ENCODE measurements around the gene SYDE2.
"Not testable (repeated sequence)": the region's sequence is repeated elsewhere in the genome, so short reads cannot be mapped to it uniquely, and the experiment has no call there.

Gene SYDE2, protein sequence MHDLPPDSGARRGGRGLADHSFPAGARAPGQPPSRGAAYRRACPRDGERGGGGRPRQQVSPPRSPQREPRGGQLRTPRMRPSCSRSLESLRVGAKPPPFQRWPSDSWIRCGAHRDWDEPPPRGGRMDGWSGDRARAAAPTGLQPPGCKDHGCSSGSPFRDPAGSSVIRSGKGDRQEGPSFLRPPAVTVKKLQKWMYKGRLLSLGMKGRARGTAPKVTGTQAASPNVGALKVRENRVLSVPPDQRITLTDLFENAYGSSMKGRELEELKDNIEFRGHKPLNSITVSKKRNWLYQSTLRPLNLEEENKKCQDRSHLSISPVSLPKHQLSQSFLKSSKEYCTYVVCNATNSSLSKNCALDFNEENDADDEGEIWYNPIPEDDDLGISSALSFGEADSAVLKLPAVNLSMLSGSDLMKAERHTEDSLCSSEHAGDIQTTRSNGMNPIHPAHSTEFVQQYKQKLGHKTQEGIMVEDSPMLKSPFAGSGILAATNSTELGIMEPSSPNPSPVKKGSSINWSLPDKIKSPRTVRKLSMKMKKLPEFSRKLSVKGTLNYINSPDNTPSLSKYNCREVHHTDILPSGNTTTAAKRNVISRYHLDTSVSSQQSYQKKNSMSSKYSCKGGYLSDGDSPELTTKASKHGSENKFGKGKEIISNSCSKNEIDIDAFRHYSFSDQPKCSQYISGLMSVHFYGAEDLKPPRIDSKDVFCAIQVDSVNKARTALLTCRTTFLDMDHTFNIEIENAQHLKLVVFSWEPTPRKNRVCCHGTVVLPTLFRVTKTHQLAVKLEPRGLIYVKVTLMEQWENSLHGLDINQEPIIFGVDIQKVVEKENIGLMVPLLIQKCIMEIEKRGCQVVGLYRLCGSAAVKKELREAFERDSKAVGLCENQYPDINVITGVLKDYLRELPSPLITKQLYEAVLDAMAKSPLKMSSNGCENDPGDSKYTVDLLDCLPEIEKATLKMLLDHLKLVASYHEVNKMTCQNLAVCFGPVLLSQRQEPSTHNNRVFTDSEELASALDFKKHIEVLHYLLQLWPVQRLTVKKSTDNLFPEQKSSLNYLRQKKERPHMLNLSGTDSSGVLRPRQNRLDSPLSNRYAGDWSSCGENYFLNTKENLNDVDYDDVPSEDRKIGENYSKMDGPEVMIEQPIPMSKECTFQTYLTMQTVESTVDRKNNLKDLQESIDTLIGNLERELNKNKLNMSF

GRCh38 chr1:85200463-85201339 is at the start of gene SYDE2:
SYDE2 (minus strand) TSS chr1:85201016; CDS start chr1:85200996, 20 bp downstream.
- DNase-seq: peak; percentile 75

DNA sequence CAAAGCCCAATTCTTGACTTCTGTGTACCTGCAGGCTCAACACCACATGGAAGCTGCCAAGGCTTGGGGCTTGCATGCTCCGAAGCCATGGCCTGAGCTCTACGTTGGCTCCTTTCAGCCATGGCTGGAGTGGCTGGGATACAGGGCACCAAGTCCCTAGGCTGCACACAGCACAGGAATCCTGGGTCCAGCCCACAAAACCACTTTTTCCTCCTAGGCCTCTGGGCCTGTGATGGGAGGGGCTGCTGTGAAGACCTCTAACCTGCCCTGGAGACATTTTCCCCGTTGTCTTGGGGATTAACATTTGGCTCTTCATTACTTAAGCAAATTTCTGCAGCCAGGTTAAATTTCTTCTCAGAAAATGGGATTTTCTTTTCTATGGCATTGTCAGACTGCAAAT is 48.2 kb upstream of the SYDE2 start:
- not testable (repeated sequence) for DNase-seq

- no peak for DNase-seq
These were observed 45.1 kb upstream of the SYDE2 start for GRCh38 chr1:85245891-85246290.

- no peak for DNase-seq
These were observed 44.6 kb upstream of the SYDE2 start for GRCh38 chr1:85245456-85245855.

GRCh38 chr1:85244271-85245061 is 43.6 kb upstream of the SYDE2 start:
- peak; percentile 71 for DNase-seq

DNA sequence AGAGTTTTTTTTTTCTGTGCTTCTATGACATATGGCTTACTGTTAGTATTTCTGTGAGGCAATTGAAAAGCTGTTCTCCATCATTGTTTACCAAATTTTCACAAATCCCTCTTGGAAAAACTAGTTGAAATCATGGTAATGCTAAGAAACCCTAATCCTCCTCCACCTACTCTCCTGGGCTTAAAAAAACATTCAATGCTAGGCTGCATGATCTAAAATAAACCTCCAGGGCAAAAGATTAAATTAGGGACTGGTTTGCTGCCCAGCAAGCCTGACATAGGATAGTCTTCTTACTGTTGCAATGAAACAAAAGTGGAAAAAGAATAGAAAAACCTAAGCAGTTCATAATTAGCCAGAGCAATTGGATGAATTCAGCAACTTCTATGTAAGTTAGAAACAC is 42.6 kb upstream of the SYDE2 start:
- no peak for DNase-seq

- DNase-seq: no peak
These were observed 39.8 kb upstream of the SYDE2 start for GRCh38 chr1:85240643-85241042.

DNA sequence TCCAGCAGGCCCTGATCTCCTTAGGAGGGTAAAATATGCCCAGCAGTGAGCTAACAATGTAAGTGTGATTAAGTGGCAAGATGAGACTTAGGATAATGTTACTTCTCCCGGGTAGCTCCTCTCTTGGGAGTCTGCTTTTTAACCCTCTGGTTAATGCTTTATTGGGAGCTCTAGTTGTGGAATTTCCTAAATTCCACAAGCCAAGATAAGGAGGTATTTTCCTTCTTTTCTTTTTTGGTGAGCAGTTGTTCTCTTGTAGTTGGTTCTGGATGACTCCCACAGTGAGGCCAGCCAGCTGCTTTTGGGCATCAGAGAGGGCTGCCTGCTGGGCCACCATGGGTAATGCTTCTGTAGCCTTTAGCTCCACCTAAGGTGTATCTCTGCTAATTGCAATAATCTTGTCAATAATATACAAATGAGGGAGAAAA is 39.4 kb upstream of the SYDE2 start:
- no peak for DNase-seq

- no peak for DNase-seq
These were observed 36.8 kb upstream of the SYDE2 start for GRCh38 chr1:85237613-85238012.

GRCh38 chr1:85230305-85230977 is 29.6 kb upstream of the SYDE2 start:
- no peak for DNase-seq

GRCh38 chr1:85229574-85230097 is 28.8 kb upstream of the SYDE2 start:
- no peak for DNase-seq

DNA sequence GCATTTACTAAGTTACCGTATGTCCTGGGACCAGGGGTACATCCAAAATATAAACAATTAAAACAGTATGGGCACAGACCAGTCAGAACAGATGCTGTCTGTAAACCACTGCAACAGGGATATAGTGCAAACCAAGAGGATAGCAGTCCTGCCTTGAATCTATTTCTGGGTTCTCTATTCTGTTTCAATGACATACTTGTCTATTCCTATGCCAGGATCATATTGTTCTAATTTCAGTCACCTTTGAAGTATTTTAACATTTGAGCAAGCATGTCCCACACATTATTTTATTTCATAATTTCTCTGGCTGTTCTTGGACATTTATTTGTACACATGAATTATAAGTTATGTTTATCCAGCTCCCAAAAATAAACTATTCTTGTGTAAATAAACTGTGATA is 28.2 kb upstream of the SYDE2 start:
- DNase-seq: no peak

DNA sequence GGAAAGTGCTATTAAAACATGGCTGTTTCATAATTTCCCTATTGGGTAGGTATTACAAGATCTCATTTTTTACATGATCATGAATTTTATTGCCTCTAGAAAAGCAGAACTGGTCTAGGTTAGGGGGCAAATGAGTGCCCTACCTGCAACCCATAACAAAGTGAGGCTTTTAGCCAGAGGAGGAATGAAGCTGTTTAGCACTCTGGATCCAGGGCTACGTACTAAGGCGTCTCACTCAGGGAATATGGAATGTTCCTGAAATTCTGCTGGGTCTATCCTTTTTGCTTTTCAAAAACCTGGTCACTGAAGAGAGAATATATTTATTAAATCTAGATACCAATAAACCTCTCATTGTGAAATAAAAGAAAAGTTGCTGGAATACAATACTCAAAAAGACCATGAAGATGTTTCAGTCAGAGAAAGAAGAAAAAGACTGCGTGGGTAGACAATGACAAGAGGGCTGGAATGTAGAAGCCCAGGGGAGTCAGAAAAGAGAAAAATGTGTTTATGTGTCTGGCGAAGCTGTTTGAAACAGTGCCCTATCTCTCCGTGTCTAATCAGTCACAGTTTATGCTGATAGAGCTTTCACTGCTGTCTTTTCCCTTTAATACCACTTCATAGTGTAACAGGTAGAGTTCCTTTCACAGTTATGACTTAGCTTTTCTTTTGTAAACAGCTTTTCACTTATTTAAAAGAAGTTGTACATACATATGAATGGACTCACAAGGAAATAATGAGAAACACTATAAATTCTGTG is 25.0 kb upstream of the SYDE2 start:
- no peak for DNase-seq

DNA sequence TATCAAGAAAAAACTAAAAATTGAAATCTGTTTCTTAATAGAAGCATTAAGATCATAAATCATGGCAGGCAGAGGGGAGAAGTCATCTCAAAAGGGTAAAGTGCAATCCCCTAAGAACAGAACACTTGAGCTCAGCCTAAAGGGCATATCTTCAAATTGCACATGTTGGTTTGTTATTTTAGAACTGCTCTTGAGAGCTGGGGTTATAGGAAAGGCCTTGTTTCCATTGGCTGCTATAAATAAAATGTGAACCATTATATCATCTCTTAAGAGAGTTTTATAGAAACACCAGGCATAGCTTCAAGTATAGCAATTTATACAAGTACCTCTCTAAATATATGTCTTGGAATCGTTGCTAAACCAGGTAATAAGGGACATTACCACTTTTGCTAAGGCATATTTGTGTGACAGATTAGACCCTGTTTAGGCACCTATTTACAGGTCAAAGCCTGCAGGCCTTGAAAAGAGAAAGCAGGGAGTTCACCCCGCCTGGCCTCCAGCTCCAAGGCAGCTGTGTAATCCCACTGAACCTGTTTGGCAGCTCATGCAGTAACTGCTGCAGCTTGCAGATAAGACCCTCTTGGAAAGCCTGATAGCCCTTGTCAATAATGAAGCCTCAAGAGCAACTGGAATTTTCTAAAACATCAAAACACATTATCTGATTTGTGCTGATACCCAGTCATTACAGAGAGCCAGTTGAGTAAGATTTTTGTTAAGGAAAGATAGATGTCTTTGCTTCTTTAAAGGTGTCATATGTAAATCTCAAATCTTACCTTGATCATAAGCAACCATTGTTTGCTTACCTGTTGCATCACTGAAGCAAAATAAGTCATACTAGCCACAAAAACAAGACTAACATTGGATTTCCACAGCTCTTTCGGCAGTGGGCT is 24.2 kb upstream of the SYDE2 start:
- no peak for DNase-seq

- DNase-seq: no peak
These were observed 23.5 kb upstream of the SYDE2 start for GRCh38 chr1:85224295-85224694.

GRCh38 chr1:85223334-85223733 is 22.5 kb upstream of the SYDE2 start:
- DNase-seq: no peak

DNA sequence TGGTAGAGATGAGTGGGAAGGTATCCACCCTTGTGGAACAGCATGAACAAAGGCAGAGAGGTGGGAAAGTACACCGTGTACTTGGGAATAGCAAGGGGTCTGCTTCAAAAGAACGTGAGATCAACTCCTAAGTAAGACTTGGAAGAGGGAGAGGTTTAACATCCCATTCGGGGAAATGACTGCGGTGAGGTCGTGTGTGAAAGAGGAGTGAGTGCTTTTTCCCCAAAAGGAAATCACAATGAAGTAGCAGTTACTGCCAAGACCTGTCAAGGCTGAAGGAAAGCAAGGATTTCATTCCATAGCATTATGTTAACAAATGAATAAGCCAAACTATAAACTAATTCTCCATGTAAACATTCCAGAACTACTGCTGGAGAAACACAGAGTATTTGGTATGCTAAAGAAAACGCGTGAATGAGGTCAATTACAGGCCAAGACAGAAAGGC is 20.0 kb upstream of the SYDE2 start:
- DNase-seq: peak; percentile 48

- no peak for DNase-seq
These were observed 19.2 kb upstream of the SYDE2 start for GRCh38 chr1:85219853-85220610.

All from left hindlimb (tissue), 1 donor.